VCaP (cell line): ENCODE results near the gene ASCL1.

Experiments used
- H3K27ac ChIP-seq: fragments of 450-650 bp; 2 replicates; pipeline ENCODE4 v1.5.1; 2017
- CTCF ChIP-seq: fragments of 450-650 bp; conservative IDR thresholded peaks from 2 replicates; pipeline ENCODE4 v1.5.1; 2017; ENCODE audit warnings: mild to moderate bottlenecking, moderate library complexity

Gene ASCL1

GRCh38 chr12:102966200-102966863 lies 8.9 kb downstream of the ASCL1 start:
- no peak for TF ChIP-seq CTCF
- H3K27ac ChIP-seq, result no peak overlapping the region

GRCh38 chr12:102970780-102971179 lies 13.3 kb downstream of the ASCL1 start:
- H3K27ac ChIP-seq, result no peak overlapping the region
- no peak for TF ChIP-seq CTCF

- H3K27ac ChIP-seq, result no peak overlapping the region
- no peak for TF ChIP-seq CTCF
Measured at GRCh38 chr12:102971227-102971626, 13.8 kb downstream of the ASCL1 start.

- H3K27ac ChIP-seq, result no peak overlapping the region
- no peak for TF ChIP-seq CTCF
Measured at GRCh38 chr12:102973583-102973982, 16.1 kb downstream of the ASCL1 start.

- no peak overlapping the region for H3K27ac ChIP-seq
Measured at GRCh38 chr12:102976609-102977280, 19.3 kb downstream of the ASCL1 start.

GRCh38 chr12:102977945-102978706 lies 20.7 kb downstream of the ASCL1 start:
- H3K27ac ChIP-seq, result no peak overlapping the region
- TF ChIP-seq CTCF, result no peak

More at GRCh38 chr12:102976609-102977280, 19.3 kb downstream of the ASCL1 start:
- TF ChIP-seq CTCF, result peak; percentile 60

- TF ChIP-seq CTCF, result no peak
- H3K27ac ChIP-seq, result no peak overlapping the region
Measured at GRCh38 chr12:102980350-102980749, 22.9 kb downstream of the ASCL1 start.
